GM19023 (cell line): ENCODE data around the gene KSR2.
"Not testable (repeated sequence)": the region's sequence is repeated elsewhere in the genome, so short reads cannot be mapped to it uniquely, and the experiment has no call there.

ENCODE experiments used
- ATAC-seq: cut with Tn5 transposase; IDR thresholded peaks from one replicate; pipeline ENCODE4 v1.9.1; 2021; ENCODE audit warnings: mild to moderate bottlenecking, moderate library complexity; ENCODE audit not compliant: unreplicated experiment

Gene KSR2

DNA sequence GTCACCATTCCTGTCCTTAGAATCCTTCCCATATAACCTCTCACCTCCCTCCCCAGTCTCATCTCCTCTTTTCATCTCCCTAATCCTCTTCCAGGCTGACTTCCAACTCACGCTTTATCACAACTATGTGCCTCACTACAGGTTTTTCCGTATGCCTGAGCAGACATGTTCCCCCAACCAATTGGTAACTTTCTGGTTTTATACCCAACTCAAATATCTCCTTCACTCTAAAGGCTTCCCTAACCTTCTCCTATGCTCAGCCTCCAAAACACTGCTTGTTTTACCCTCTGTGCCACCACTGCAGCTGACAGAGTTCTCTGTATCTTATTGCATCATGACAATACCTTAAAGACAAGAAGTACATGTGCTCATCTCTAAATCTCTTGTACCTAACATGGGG lies 139.7 kb downstream of the KSR2 start:
- ATAC-seq, result no peak

DNA sequence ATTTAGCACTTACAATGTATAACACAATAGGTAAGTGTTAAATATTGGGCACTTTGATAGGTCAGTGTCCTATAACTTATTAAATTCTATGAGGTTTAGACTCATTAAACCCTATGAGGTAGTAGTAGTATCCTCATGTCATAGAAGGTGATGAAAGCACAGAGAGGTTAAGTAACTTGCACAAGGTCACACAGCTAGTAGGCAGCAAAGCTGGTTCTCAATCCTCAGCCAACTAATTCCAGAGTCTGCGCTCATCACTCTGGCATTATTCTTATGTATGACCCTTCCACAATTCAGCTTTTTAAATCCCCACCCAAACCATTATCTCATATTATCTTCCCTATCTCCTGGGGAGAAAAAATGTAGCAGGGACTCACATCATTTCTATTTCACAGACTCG lies 141.1 kb downstream of the KSR2 start:
- no peak for ATAC-seq

DNA sequence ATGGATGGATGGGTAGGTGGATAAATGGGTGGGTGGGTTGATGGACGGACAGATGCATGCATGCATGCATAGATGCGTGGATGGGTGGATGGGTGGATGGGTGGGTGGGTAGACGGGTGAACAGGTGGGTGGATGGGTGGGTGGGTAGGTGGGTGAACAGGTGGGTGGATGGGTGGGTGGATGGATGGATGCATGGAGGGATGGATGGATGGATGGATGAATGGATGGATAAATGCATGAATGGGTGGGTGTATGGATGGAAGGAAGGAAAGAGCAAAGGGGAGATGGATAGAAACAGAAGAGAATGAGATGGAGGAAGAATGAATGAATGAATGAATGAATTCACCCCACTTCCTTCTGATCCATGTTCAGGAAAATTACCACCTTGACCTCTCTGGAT lies 143.0 kb downstream of the KSR2 start:
- no peak for ATAC-seq

DNA sequence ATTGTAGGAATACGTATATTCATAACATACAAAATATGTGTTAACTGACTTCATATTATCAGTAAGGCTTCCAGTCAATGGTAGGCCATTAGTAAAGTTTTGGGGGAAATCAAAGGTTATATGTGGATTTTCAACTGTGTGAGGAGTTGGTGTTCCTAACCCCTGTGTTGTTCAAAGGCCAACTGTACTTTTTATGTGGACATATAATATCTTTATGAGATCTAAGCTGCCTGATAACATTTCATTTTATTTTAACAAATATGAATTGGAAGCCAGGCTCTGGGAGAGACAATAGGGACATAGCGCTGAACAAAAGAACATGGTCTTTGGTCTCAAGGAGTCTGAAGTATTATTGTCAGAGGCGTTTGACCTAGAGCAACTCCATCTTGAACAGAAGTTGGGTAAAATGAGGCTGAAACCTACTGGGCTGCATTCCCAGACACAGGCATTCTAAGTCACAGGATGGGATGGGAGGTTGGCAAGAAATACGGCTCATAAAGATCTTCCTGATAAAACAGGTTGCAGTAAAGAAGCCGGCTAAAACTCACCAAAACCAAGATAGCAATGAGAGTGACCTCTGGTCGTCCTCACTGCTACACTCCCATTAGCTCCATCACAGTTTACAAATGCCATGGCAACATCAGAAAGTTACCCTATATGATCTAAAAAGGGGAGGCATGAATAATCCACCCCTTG lies 147.2 kb downstream of the KSR2 start:
- no peak for ATAC-seq

DNA sequence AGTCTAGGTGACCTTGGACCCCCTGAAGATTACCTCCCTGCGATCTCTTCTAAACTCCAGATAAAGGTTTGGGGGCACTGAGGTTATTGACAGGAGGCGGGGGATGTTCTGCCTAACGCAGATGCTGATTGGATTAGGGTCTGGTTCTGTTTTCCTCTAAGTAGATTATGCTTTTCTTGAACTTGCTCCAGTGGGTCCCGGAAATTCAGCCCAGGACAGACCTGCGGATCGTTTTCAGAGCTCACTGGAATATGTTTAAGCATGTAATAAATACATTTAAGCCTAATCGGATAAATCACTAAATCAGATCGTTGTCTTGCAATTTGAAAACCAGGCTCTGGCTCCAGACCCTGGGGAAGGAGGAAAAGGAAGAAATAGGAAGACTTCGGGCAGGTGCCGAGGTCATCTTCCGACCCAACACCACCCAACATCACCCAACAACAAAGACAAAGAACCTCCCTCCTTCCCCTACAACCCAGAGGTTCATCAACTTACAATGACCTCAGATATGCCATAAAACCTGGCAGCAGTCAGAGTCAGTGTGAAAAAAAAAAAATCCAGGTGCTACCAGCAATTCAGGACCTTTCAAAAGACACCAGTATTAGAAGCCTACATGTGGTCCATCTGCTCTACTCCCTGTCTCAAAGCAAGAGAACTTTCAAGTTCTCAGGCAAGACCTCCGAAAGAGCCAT lies 148.4 kb downstream of the KSR2 start:
- no peak for ATAC-seq

DNA sequence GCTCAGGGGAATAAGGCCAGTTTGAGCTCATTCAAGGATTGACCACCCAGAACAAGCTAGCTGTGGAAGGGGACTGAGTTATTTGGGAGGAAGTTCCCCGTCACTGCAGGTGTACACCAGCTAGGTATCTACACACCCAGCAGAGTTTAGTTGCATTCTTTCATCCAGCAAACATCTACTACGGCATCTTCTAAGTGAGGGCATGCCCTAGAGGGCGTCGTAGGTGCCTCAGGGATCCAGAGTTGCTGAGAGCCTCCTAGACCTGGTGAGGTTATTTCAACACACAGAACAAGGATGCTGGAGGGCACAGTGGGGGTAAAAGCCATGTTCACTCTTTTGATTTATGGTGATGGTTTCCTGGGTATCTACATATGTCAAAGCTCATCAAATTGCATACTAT lies 149.6 kb downstream of the KSR2 start:
- no peak for ATAC-seq

DNA sequence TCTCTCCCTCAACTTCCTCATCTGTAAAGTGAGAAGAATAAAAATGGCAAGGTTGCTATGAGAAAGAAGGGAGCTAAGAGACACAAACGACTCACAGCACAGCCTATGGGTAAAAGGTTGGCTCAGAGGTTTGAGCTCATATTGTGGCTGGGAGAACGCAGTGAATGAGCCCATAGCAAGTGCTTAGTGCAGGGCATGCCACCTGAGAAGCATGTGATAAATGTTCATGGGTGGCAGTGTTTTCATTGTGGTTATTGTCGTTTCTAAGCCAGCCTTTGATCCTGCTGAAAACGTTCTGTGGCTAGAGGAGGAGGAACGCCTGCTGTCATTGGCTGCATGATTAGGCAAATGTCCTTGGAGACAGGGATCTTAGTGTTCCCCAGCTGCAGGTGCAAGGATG lies 150.4 kb downstream of the KSR2 start:
- ATAC-seq, result no peak

DNA sequence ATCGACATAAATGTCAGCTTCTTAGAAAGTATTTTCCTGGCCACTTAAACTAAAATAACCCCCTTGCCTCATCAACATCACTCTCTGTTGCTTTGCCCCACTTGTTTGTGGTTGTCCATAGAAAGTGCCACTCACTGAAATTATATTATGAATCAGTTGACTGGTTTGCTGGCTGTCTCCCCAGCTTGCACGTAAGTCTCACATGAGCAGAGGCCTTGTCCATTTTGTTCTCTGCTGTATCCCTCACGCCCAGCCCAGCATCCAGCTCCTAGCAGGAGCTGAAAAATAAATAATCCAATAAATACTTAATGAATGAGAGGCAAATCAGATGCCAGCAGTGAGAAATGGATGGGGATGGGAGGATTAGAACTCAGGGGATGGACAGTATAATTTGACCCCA lies 159.3 kb downstream of the KSR2 start:
- no peak for ATAC-seq

DNA sequence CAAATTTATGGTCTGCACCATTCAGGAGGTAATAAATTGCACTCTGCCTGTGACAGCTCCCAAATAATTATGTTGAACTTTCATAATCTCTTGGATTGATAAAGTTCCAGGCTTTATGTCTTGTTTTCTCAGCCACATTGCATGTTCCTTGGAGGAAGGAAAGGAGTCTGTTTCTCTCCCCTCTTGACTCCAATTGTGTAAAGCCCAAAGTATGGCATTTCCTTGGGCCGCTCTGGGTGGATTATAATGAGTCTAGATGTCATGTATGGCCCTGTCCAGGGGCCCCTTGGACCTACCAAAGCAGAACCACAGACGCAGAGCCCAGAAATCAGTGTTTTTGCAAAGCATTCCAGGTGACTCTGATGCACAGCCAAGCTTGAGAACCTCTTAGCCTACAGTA lies 160.8 kb downstream of the KSR2 start:
- ATAC-seq, result no peak

DNA sequence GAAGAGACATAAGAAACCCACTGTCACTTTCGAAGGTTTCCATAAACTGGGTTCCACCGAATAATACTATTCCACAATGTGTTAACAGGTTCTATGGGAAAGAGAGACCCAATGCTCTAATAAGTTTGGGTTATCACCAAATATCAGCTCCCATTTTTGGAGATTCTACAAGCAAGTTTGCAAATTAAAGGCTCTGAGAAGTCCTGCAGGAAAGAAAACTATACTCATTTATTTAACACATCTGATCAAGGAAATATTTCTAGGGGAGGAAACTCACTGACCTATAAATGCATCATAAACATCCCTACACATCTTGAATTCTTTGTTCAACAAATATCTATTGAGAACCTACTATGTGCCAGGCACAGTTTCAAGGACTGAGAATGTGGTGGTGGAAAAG lies 161.4 kb downstream of the KSR2 start:
- no peak for ATAC-seq

DNA sequence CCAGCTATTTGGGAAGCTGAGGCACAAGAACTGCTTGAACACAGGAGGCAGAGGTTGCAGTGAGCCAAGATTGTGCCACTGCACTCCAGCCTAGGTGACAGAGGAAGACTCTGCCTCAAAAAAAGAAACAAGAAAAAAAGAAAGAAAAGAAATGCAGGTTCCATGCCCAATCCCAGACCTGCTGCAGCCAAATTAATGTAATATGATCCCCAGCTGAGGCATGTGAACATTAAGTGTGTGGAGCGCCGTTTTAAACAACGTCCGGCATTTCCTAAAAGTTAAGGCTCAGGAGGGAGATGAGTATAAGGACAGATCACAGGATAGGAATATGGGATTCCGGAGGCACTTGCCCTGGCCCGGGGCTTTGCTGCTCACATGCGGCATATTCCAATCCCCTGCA lies 162.9 kb downstream of the KSR2 start:
- no peak for ATAC-seq

DNA sequence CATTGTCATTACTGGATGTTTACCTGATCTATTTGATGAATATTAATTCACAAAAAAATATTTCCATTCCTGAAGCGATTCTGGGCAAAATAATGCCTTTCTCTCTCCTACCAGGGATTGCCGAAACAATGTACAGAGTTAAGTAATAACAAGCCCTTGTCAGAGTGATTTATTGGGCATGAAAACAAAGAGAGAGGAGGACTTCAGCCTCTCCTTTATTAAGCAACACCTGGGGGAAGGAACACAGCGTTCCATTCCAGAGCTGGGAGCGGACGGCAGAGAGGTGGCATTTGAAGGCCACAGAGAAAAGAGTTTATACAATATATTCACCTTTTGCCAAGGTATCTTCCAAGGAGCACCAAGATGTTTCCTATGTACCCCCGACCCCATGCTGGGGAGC lies 165.8 kb downstream of the KSR2 start:
- no peak for ATAC-seq

DNA sequence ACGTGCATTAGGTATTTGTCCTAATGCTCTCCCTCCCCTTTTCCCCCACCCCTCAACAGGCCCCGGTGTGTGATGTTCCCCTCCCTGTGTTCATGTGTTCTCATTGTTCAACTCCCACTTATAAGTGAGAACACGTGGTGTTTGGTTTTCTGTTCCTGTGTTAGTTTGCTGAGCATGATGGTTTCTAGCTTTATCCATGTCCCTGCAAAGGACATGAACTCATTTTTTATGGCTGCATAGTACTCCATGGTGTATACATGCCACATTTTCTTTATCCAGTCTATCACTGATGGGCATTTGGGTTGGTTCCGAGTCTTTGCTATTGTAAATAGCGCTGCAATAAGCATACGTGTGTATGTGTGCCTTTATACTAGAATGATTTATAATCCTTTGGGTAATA lies 168.1 kb downstream of the KSR2 start:
- ATAC-seq, result not testable (repeated sequence)

DNA sequence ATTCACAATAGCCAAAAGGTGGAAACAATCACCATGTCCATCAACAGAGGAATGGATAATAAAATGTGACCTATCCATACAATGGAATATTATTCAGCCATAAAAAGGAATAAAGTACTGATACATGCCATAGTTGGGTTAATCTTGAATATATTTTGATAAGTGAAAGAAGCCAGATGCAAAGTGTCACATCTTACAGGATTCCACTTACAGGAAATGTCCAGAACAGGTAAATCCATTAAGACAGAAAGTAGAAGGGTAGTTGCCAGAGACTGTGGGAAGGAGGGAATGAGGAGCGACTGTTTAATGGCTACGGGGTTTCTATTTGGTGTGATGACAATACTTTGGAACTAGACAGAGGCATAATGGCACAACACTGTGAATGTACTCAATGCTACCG lies 171.6 kb downstream of the KSR2 start:
- ATAC-seq, result no peak

DNA sequence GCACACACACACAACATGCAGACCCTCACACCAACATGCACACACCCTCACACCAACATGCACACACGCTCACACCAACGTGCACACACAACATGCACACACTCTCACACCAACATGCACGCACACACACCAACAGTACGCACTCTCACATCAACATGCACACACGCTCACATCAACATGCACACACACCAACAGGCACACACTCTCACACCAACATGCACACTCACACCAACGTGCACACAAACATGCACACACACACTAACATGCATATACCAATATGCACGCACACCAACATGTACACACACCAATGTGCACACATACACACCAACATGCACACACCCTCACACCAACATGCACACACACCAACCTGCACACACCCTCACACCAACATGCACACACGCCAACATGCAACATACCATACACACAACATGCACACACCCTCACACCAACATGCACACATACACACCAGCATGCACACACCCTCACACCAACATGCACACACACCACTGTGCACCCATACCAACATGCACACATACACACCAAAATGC lies 175.8 kb downstream of the KSR2 start:
- no peak for ATAC-seq

DNA sequence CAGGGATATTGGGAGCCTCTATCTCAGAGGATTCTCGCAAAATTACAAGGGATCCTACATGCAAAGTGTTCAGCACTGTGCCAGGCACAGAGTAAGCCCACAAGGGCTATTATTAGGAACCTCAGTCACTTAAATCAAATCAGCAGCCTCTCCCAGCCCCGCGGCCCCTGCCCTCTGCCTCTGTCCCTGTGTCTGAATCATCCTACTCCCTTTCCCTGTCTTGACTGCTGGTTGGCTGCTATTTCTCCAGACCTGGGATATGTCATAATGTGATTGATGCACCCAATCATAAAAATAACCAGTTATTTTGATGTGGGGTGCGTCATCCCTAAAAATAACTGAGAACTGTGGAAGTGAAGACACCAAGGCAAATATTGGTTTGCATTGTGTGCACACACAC lies 176.3 kb downstream of the KSR2 start:
- no peak for ATAC-seq

DNA sequence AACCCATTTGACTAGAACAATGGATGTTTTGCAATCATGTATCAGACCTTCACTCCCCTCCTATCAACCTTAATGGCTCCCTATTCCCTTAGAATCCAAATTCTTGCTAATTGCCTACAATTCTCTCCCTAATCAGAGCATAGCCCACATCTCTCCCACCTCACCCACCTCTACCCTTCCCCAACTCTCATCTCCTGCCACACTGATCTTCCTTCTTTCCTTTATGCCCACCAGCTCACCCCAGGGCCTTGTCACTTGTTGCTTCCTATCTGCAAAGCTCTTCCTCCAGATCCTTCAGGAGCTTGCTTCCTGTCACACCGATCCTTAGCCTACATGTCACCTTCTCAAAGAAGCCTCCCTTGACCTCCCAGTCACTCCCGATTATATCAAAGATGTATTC lies 177.8 kb downstream of the KSR2 start:
- ATAC-seq, result no peak

DNA sequence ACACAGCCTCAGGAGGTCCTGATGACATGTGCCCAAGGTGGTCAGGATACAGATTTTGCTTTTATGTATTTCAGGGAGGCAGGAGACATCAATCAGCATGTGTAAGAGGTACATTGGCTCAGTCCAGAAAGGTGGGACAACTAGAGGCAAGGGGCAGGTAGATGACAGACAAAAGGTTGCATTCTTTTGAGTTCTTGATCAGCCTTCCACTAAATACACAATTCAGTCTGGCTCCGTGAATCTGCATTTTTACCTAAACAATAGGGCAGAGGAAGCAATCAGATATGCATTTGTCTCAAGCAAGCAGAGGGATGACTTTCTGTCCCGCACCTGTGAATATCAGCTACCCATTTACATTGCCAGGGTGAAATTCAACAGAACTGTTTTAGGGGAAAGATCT lies 178.6 kb downstream of the KSR2 start:
- ATAC-seq, result no peak

DNA sequence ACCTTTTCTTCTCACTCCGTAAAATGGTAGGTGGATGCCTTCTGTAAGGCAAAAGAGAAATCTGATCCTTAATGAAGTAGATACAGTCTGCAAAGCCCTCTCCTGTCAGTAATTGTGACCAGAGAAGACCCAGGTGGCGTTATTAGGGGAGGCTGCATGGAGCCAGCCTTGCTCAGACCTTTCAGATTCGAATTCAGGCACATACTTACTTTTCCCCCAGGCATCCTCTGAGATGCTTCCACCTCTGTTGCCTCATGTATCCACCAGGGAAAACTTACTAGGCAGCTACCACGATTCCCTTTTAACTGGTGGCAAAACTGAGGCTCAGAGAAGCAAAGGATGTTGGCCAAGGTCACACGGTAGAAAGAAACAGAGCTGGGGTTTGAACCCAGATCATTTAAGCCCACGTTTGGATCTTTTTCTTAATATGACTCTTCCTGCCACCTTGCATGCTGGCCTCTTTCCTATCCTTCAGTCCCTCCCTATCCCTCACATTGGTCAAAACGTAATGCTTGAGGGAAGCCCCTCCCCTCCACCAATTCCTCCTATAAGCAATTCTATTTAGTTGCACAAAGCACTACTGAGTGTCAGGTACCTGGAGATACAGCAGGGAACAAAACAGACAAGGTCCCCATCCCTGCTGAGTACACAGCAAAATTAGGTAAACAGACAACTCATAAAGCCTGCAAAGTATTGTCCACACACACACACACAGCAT lies 179.4 kb downstream of the KSR2 start:
- no peak for ATAC-seq

DNA sequence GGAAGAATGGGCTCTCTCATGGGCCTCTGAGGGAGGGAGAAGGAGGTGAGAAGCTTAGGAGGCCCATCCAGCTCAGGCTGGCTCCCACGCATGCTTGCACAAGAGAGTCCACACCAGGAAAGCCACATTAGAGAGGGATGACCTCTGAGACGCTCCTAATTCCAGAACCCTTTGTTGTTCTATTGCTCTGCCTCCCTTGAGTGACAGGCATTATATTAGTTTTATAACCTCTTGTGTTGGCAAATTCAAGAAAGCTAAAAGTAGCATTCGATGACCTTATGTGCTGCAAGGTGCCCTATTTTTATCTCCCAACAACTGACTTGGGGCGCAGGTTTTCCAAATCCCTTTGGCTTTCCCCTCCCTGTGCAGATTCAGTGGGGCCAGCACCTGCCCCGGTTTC lies 190.1 kb downstream of the KSR2 start:
- no peak for ATAC-seq

DNA sequence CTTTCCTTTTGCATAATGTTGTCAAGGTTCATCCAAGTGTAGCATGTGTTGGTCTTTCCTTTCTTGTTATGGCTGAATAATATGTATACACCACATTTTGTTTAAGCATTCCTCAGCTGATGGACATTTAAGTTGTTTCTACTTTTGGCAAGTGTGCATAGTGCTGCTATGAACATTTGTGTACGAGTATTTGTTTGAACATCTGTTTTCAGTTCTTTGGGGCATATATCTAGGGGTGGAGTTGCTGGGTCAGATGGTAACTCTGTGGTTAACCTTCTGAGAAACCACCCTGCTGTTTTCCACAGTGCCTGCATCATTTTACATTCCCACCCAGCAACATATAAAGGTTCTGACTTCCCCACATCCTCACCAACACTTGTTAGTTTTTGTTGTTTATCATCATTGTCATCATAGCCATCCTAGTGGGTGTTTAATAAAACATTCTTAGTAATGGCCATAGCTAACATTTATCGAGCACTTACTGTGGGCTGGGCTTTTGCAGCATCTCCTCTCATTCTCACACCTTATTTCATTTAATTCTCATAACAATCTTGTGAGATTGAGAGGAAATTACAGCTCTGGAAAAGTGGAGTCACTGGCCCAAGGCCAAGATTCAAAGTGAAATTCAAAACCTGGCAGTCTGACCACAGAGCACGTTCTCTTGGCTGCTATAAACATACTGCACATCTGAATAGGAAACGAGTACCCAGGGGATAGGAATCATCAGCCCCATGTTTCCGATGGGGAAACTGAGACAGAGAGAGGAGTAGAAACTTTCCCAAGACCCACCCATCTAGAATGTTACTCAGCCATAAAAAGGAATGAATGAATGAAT lies 193.6 kb downstream of the KSR2 start:
- no peak for ATAC-seq
